Prostate gland (tissue), 2 donors: Measurements from ENCODE around the gene CD151. TPM values are rescaled to one million over a fixed set of nuclear protein-coding genes. Genes with fewer than 3 reads are reported as not detected.

Experiments used
- DNase-seq: peaks from one replicate; pipeline ENCODE4 v3.0.0-alpha.2; 2019; ENCODE audit warnings: low spot score
- H3K27ac ChIP-seq, 2 donors: fragments of 200-600 bp; sonication (generic); 2 replicates each; pipeline ENCODE4 v1.5.1; 2017 to 2019
- H3K27me3 ChIP-seq: fragments of 200-600 bp; sonication (generic); replicated peaks from 2 replicates; pipeline ENCODE4 v1.5.1; 2019; ENCODE audit not compliant: insufficient read depth
- H3K36me3 ChIP-seq, 2 donors: fragments of 200-600 bp; sonication (generic); 1 replicate in 1 of 2; 2 replicates in 1 of 2; pipeline versions ENCODE4 v1.5.1 to v1.8.1; 2017 to 2019
- H3K4me1 ChIP-seq: fragments of 200-600 bp; sonication (generic); replicated peaks from 2 replicates; pipeline ENCODE4 v1.5.1; 2019
- H3K4me3 ChIP-seq, 2 donors: fragments of 200-600 bp; sonication (generic); 2 replicates each; pipeline ENCODE4 v1.5.1; 2017 to 2019
- H3K9me3 ChIP-seq: fragments of 200-600 bp; sonication (generic); 2 replicates; pipeline ENCODE4 v1.5.1; 2017
- POLR2A ChIP-seq: fragments of 450-650 bp; IDR thresholded peaks from one replicate; pipeline ENCODE4 v1.6.1; 2016; ENCODE audit warnings: antibody characterized with exemption, mild to moderate bottlenecking
- POLR2AphosphoS5 ChIP-seq: sonication (generic); formaldehyde crosslinking; IDR thresholded peaks from one replicate; pipeline ENCODE4 v1.6.1; 2017; ENCODE audit warnings: antibody characterized with exemption
- WGBS: methylation state at CpG from one replicate; pipeline ENCODE4 v1.1.5; 2018; 5-methylcytosine and 5-hydroxymethylcytosine counted together
- intact Hi-C: fragments of 100-400 bp; cut with DNase I; formaldehyde crosslinking; loops from one replicate; pipeline ENCODE4 v1.14.2; 2022
- total RNA-seq, 2 donors: library from RNA; depleted of rRNA; stranded (reverse); fragments of >200 nt; gene quantifications; one replicate each; pipeline ENCODE4 v1.1.0, GENCODE V29; 2016
- TF ChIP-seq, protein P1 (sequence below), 4 experiments: fragments of 200-600 bp in 2 of 4; fragments of 450-650 bp in 2 of 4; sonication (generic) in 2 of 4; IDR thresholded peaks; 1 replicate in 3 of 4; 2 replicates in 1 of 4; pipeline ENCODE4 v1.5.1; 2016 to 2019; ENCODE audit warnings: antibody characterized with exemption in 4 of 4, mild to moderate bottlenecking in 2 of 4, moderate library complexity in 2 of 4

CD151 gene
- total RNA-seq, 2 donors from 2014 or later, result 313 to 362 TPM

DNA sequence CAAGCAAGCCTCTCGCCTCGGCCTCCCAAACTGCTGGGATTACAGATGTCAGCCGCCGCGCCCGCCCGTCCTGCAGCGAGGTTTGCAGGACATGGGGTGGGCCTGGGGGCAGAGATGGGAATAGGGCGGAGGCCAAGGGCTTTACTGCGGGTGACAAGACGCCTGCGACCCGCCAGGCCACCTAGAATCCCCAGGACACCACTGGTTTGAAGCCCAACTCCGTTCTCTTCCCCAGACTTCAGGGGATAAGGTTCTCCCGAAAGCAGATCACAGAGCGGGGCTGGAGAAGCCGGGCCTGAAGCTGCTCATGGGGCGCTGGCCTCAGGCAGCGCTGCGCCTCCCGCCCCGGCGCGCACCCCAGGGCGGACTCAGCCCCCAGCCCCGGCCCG, 9.2 kb downstream of the CD151 start:
- H3K4me1 ChIP-seq, result peaks cover 20% of the 10 kb centered on the region
- TF ChIP-seq POLR2A (no peak), POLR2AphosphoS5 (no peak)
- TF ChIP-seq, protein P1, sequence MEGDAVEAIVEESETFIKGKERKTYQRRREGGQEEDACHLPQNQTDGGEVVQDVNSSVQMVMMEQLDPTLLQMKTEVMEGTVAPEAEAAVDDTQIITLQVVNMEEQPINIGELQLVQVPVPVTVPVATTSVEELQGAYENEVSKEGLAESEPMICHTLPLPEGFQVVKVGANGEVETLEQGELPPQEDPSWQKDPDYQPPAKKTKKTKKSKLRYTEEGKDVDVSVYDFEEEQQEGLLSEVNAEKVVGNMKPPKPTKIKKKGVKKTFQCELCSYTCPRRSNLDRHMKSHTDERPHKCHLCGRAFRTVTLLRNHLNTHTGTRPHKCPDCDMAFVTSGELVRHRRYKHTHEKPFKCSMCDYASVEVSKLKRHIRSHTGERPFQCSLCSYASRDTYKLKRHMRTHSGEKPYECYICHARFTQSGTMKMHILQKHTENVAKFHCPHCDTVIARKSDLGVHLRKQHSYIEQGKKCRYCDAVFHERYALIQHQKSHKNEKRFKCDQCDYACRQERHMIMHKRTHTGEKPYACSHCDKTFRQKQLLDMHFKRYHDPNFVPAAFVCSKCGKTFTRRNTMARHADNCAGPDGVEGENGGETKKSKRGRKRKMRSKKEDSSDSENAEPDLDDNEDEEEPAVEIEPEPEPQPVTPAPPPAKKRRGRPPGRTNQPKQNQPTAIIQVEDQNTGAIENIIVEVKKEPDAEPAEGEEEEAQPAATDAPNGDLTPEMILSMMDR (IDR thresholded peaks at IDR 0.05), result no peak
- H3K27me3 ChIP-seq, result no peaks in the 10 kb centered on the region
- H3K27ac ChIP-seq, result peak overlapping the region; percentile 89 to 90
- DNase-seq, result no peak
- peaks cover 4 to 6% of the 10 kb centered on the region in 2 donors for H3K36me3 ChIP-seq
- WGBS, result under 1% methylated on average over 26 of the region's 27 CpGs
- no peaks in the 10 kb centered on the region for H3K9me3 ChIP-seq
- H3K4me3 ChIP-seq, result peak overlapping the region; percentile 82 to 94
- intact Hi-C loops, result loop anchor here (10.0 kb wide), 1 partner anchor 623 kb away; no protein-coding TSS in a partner anchor

DNA sequence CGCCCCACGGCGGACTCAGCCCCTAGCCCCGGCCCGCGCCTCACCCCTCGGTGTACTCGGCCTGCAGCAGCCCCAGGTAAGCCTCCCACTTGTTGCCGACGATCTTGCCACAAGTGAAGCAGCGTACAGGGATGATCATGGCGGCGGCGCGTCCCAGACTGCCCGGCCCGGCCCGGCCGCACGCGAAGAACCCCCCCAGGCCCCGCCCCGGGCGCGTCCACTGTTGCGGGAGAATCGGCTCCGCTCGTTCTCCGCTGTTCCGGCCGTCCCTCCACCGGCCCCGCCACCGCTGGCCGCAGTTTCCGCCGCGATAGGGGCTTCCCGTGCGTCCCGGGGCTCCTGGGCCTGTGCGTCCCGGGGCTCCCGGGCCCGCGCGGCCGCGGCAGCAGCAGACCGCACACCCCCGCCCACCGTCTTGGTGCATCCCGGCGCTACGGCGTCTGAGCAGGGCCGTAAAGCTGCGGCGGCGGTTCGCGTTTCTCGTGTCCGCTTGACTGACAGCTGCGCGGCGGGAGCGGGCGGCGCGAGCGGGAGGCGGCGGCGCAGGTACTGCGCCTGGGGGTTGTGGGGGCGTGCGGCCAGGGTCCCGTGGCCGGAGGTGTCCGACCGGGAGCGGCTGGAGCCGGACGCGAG, 9.7 kb downstream of the CD151 start, which contains the start of the genes POLR2L and TSPAN4:
Gene POLR2L, minus strand, starts transcription at position 160 of the 633 bp plus-strand sequence. Its CDS starts 21 bp downstream, at position 139.
Gene TSPAN4, plus strand, starts transcription at position 483 of the 633 bp plus-strand sequence. CDS start 7,453 bp downstream, outside the sequence.
- TF ChIP-seq, protein P1 (IDR thresholded peaks at IDR 0.05), result peak in 2 of 4 experiments; percentile 19 to 34
- TF ChIP-seq POLR2A, result peak; percentile 84
- peak; percentile 76 for TF ChIP-seq POLR2AphosphoS5
- peak within 1 kb of the TSS; percentile 89 to 90 for H3K27ac ChIP-seq
- H3K4me1 ChIP-seq, result peaks cover 20% of the 10 kb centered on the region
- WGBS, result under 1% methylated on average over 51 of the region's 87 CpGs
- DNase-seq, result peak; percentile 83
- no peaks in the 10 kb centered on the region for H3K9me3 ChIP-seq
- no peaks in the 10 kb centered on the region for H3K27me3 ChIP-seq
- peaks cover 4 to 6% of the 10 kb centered on the region in 2 donors for H3K36me3 ChIP-seq
- H3K4me3 ChIP-seq, result peak within 1 kb of the TSS; percentile 82 to 94
- intact Hi-C loops, result loop anchor here (10.0 kb wide), 1 partner anchor 622 kb away; no protein-coding TSS in a partner anchor

DNA sequence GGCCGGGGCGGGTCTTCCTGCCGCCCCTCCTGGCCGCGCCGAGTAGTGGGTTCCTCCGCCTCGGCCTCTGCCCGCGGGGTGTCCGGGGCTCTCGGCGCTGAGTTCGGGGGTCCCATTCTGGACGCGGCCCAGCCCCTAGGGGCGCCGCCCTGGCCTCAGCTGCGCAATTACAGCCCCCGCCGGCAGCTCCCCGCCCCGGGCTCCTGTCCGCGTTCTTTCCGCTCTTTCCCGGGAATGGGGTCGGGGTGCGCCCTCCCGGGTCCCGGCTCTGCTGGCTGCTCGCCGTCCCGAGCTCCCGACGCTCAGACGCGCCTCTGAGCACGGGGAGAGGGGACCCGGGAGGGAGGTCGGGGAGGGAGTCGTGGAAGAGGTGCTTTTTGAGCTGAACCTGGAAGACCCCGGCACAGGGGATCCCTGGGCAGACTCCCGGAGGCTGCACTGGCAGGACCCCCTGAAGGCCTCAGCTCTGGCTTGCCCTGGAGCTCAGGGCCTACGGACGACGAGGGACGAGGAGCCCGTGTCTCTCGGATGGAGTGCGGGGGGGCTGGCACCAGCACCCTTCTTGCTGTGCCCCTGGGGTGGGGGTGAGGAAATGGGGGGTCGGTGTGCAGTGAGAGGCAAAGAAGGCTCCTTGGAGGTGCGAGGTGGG, 10.5 kb downstream of the CD151 start:
- peaks cover 20% of the 10 kb centered on the region for H3K4me1 ChIP-seq
- no peaks in the 10 kb centered on the region for H3K27me3 ChIP-seq
- no peaks in the 10 kb centered on the region for H3K9me3 ChIP-seq
- DNase-seq, result no peak
- TF ChIP-seq, protein P1 (IDR thresholded peaks at IDR 0.05), result no peak
- no peak for TF ChIP-seq POLR2AphosphoS5
- no peak for TF ChIP-seq POLR2A
- H3K36me3 ChIP-seq, result peaks cover 4 to 6% of the 10 kb centered on the region in 2 donors
- 1% methylated on average over 46 of the region's 53 CpGs for WGBS
- H3K27ac ChIP-seq, result peak overlapping the region; percentile 89 to 90
- H3K4me3 ChIP-seq, result peak overlapping the region; percentile 82 to 94
- intact Hi-C loops, result loop anchor here (10.0 kb wide), 1 partner anchor 622 kb away; no protein-coding TSS in a partner anchor

DNA sequence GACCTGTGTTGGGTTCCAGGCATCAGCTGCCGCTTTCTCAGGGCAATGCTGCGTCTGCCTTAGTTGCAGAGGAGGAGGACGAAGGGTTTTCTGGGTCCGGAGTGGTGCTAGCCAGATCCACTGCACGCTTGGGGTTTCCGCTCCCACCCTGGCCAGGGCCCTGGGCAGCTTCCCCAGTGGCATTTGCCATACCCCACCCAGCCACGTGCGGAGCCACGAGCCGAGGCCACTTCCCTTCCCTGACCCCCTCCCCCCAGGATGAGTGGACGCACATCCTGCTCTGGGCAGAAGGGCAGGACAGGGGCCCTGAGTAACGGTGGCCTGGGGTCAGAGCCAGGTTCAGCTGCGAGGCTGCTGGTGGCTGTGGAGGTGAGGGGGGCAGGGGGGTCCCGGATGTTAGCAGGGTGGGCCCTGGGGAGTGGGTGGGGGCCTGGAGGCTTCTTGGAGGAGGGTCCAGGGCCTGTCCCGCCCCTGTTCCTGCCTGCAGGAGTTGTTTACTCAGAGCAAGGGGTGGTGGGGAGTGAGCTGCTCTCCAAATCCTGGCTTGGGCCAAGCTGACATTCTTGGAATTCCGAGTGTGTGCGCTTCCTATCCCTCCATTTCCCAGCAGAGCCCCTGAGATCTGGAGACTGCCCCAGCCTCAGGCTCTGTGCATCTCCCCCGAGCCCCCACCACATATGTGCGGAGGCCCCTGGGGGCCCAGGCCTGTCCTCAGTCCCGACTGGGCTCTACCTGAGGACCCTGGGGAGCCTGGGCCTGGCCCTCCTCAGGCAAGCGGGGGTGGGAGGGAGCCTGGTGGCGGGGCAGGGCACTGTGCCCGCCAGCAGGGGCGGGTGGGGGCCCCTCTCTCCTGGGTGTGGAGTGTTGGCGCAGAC, 11.3 kb downstream of the CD151 start:
- H3K4me1 ChIP-seq, result peaks cover 27% of the 10 kb centered on the region
- TF ChIP-seq, protein P1 (IDR thresholded peaks at IDR 0.05), result peak in 1 of 4 experiments; percentile 4
- TF ChIP-seq POLR2A (peak; percentile 18), POLR2AphosphoS5 (peak; percentile 76)
- WGBS, result 8% methylated on average over 23 of the region's 25 CpGs

More for the DNA sequence above, 11.3 kb downstream of the CD151 start:
- Histone ChIP-seq H3K27me3 (no peaks in the 10 kb centered on the region), H3K36me3 (peaks cover 4 to 6% of the 10 kb centered on the region in 2 donors), H3K9me3 (no peaks in the 10 kb centered on the region), H3K27ac (peak overlapping the region; percentile 89 to 90), H3K4me3 (peak overlapping the region; percentile 82 to 94)
- intact Hi-C loops, result loop anchor here (10.0 kb wide), 1 partner anchor 621 kb away; no protein-coding TSS in a partner anchor
- peak; percentile 73 for DNase-seq
